ENCODE results near the gene DLGAP4. TPM values are rescaled to one million over a fixed set of nuclear protein-coding genes. Genes with fewer than 3 reads are reported as not detected.

The DLGAP4 gene
- total and polyA plus RNA-seq, 9 of the 15 experiments (the other 6 are each of a cell fraction or from before 2014, with no cell fraction given): 0.31 to 34.1 (median 4.5) TPM

DNA sequence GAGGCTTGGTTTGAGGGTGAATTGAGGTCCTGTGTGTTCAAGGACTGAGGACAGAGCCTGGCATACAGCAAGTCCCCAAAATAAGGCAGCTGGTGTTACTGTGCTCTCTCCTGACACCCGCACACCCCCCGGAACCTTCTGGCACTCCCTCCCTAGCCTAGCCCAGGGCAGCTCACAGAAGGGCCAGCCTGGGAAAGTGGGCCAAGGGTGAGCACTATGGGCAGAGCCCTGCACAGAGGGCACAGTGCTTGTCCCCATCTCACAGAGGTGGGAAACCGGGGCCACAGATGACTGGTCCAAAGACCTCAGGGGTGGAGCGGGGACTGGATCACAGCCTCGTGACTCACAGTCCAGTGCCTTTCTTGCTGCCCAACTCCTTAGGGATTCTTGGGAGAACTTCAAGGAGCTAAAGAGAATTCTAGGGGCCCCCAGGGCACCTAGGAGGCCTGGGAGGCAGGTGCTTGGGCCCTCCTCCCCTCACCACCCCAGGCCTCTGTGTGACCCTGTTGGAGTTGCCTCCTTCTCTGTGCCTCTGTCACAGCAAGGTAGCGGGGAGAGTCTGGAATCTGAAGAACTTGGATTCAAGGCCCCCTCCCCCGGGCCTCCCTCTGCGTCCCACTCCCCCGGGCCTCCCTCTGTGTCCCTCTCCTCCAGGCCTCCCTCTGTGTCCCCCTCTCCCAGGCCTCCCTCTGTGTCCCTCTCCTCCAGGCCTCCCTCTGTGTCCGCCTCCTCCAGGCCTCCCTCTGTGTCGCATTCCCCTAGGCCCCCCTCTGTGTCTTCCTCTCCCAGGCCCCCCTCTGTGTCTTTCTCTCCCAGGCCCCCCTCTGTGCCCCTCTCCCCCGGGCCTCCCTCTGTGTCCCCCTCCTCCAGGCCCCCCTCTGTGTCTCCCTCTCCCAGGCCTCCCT is 13.5 kb downstream of the DLGAP4 start:
- no peak for ATAC-seq
- Histone ChIP-seq H3K9ac (ENCODE audit: insufficient read depth in 1 of 2, low read depth in 2 of 2, low read length in 2 of 2) (no peak overlapping the region), H4K20me1 (replicated peaks; ENCODE audit: control insufficient read depth, insufficient read depth, low read length) (peaks cover 5% of the 10 kb centered on the region; the same call in 1 of the 2 replicates), H3K4me3 (no peak overlapping the region), H3K9me1 (ENCODE audit: control insufficient read depth, insufficient read depth, low read length) (no peaks in the 10 kb centered on the region), H3K27me3 (ENCODE audit: control insufficient read depth in 2 of 2, insufficient read depth in 2 of 2, low read length in 2 of 2) (peaks cover 3 to 24% of the 10 kb centered on the region in 2 experiments; a peak in 4 of 5 replicates), H2AFZ (ENCODE audit: low read depth, low read length) (no peak overlapping the region), H3K79me2 (ENCODE audit: control insufficient read depth, insufficient read depth, low read length) (no peaks in the 10 kb centered on the region), H3K4me2 (ENCODE audit: insufficient read depth, low read length) (no peak overlapping the region), H3K27ac (ENCODE audit: extremely low read depth, low read depth, low read length) (no peak overlapping the region), H3K36me3 (ENCODE audit: control insufficient read depth, insufficient read depth, low read length) (no peaks in the 10 kb centered on the region), H3K4me1 (replicated peaks in 1 of 2; ENCODE audit: control insufficient read depth in 2 of 2, insufficient read depth in 2 of 2, low read length in 2 of 2) (no peaks in the 10 kb centered on the region), H3K9me3 (replicated peaks; ENCODE audit: control insufficient read depth, insufficient read depth, low read depth, low read length) (no peaks in the 10 kb centered on the region)
- ChIA-PET CTCF (ENCODE audit: low intra/inter-chr PET ratio) (no interaction called here), POLR2A (interaction anchor here (0.7 kb wide), 1 partner anchor 13 kb away, joined by 3 read pairs; no protein-coding TSS in a partner anchor)
- no peak for DNase-seq (ENCODE audit: extremely low read depth in 1 of 4, low spot score in 3 of 4)
- intact Hi-C loops (cut with micrococcal nuclease): no loop called here
- BruUV-seq (replicated peaks): no TSS peak
- in situ Hi-C loops (cut with MboI): no loop called here
- FAIRE-seq: no peak
- 0% methylated on average over 6 of the region's 12 CpGs for WGBS (ENCODE audit: insufficient coverage, low coverage, missing lambda C conversion rate)
- TF ChIP-seq RAD51 (IDR thresholded peaks at IDR 0.05; ENCODE audit: borderline replicate concordance, low read depth): no peak
- TF ChIP-seq PRMT5 (CRISPR knock-in tag; IDR thresholded peaks at IDR 0.05): no peak
- no peak for TF ChIP-seq IFI16 (CRISPR knock-in tag; IDR thresholded peaks at IDR 0.05)
- TF ChIP-seq TAF7 (tag; IDR thresholded peaks at IDR 0.05): no peak
- TF ChIP-seq, protein P1, sequence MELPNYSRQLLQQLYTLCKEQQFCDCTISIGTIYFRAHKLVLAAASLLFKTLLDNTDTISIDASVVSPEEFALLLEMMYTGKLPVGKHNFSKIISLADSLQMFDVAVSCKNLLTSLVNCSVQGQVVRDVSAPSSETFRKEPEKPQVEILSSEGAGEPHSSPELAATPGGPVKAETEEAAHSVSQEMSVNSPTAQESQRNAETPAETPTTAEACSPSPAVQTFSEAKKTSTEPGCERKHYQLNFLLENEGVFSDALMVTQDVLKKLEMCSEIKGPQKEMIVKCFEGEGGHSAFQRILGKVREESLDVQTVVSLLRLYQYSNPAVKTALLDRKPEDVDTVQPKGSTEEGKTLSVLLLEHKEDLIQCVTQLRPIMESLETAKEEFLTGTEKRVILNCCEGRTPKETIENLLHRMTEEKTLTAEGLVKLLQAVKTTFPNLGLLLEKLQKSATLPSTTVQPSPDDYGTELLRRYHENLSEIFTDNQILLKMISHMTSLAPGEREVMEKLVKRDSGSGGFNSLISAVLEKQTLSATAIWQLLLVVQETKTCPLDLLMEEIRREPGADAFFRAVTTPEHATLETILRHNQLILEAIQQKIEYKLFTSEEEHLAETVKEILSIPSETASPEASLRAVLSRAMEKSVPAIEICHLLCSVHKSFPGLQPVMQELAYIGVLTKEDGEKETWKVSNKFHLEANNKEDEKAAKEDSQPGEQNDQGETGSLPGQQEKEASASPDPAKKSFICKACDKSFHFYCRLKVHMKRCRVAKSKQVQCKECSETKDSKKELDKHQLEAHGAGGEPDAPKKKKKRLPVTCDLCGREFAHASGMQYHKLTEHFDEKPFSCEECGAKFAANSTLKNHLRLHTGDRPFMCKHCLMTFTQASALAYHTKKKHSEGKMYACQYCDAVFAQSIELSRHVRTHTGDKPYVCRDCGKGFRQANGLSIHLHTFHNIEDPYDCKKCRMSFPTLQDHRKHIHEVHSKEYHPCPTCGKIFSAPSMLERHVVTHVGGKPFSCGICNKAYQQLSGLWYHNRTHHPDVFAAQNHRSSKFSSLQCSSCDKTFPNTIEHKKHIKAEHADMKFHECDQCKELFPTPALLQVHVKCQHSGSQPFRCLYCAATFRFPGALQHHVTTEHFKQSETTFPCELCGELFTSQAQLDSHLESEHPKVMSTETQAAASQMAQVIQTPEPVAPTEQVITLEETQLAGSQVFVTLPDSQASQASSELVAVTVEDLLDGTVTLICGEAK (IDR thresholded peaks at IDR 0.05): no peak
- TF ChIP-seq, protein P1 (CRISPR knock-in tag; IDR thresholded peaks at IDR 0.05): no peak
- TF ChIP-seq FOXJ2 (tag; IDR thresholded peaks at IDR 0.05): no peak
- no peak for TF ChIP-seq CBX1 (IDR thresholded peaks at IDR 0.05; ENCODE audit: low read depth)
- no peak for TF ChIP-seq FOSL1 (tag; conservative IDR thresholded peaks at IDR 0.05)
- TF ChIP-seq ZKSCAN8 (CRISPR knock-in tag; IDR thresholded peaks at IDR 0.05): no peak
- TF ChIP-seq, protein P2, sequence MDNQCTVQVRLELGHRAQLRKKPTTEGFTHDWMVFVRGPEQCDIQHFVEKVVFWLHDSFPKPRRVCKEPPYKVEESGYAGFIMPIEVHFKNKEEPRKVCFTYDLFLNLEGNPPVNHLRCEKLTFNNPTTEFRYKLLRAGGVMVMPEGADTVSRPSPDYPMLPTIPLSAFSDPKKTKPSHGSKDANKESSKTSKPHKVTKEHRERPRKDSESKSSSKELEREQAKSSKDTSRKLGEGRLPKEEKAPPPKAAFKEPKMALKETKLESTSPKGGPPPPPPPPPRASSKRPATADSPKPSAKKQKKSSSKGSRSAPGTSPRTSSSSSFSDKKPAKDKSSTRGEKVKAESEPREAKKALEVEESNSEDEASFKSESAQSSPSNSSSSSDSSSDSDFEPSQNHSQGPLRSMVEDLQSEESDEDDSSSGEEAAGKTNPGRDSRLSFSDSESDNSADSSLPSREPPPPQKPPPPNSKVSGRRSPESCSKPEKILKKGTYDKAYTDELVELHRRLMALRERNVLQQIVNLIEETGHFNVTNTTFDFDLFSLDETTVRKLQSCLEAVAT (IDR thresholded peaks at IDR 0.05): no peak
- TF ChIP-seq RBM39 (optimal IDR thresholded peaks at IDR 0.05; ENCODE audit: low read depth, low read length): no peak

Measured in K562 (cell line).